H1 (cell line): ENCODE measurements around the gene LRRTM4. TPM values are rescaled to one million over a fixed set of nuclear protein-coding genes. Genes with fewer than 3 reads are reported as not detected.

Source experiments
- CTCF ChIA-PET: fragments of 300-600 bp; sonication (Branson Sonifier 250); formaldehyde crosslinking; loops from one replicate; lab custom pipeline; 2021; ENCODE audit not compliant: partially characterized antibody; lab: Charles Lee
- POLR2A ChIA-PET: fragments of 300-600 bp; sonication (Branson Sonifier 250); formaldehyde crosslinking; loops from one replicate; lab custom pipeline; 2021; ENCODE audit warnings: inconsistent platforms; ENCODE audit not compliant: partially characterized antibody; lab: Charles Lee
- DNase-seq, 2 experiments: peaks; one replicate each; pipeline versions ENCODE4 v3.0.0 to v3.0.0-alpha.2; 2010 to 2022; ENCODE audit warnings: low spot score in 2 of 2, low read depth in 1 of 2, mixed read lengths in 1 of 2
- FAIRE-seq: peaks from 2 replicates; lab custom pipeline; 2011; peaks lifted over from hg19 to GRCh38; lab: Jason Lieb, UNC
- H2AFZ ChIP-seq: 2 replicates; pipeline ENCODE4 v1.8.1; 2012; ENCODE audit warnings: low read length, inconsistent platforms
- H2AK5ac ChIP-seq: 2 replicates; pipeline ENCODE4 v1.6.1; 2013; ENCODE audit warnings: low read depth, low read length
- H2BK120ac ChIP-seq: replicated peaks from 2 replicates; pipeline ENCODE3; 2013; ENCODE audit warnings: low read depth, low read length, inconsistent platforms
- H2BK12ac ChIP-seq: 2 replicates; pipeline ENCODE4 v1.6.1; 2013; ENCODE audit warnings: low read depth, low read length
- H2BK15ac ChIP-seq: 2 replicates; pipeline ENCODE4 v1.6.1; 2013; ENCODE audit warnings: low read length
- H2BK20ac ChIP-seq: 2 replicates; pipeline ENCODE4 v1.6.1; 2013; ENCODE audit warnings: low read length
- H2BK5ac ChIP-seq: 2 replicates; pipeline ENCODE4 v1.6.1; 2013; ENCODE audit warnings: low read depth, low read length
- H3K14ac ChIP-seq: 2 replicates; pipeline ENCODE4 v1.6.1; 2013; ENCODE audit warnings: inconsistent platforms; ENCODE audit not compliant: insufficient read length
- H3K18ac ChIP-seq: 2 replicates; pipeline ENCODE4 v1.6.1; 2013; ENCODE audit warnings: low read length; ENCODE audit errors: extremely low read depth
- H3K23ac ChIP-seq: 2 replicates; pipeline ENCODE4 v1.6.1; 2013; ENCODE audit warnings: inconsistent platforms; ENCODE audit not compliant: insufficient read length
- H3K23me2 ChIP-seq: 2 replicates; pipeline ENCODE4 v1.6.1; 2013; ENCODE audit warnings: low read depth, low read length
- H3K27ac ChIP-seq: 2 replicates; pipeline ENCODE4 v1.6.1; 2011; ENCODE audit warnings: low read depth, low read length, inconsistent platforms
- H3K27me3 ChIP-seq, 4 experiments: replicated peaks in 1 of 4; 1 replicate in 1 of 4; 2 replicates in 3 of 4; pipeline versions ENCODE4 v1.6.1 to v1.8.1; 2011 to 2013; ENCODE audit warnings: low read length in 3 of 4, mild to moderate bottlenecking in 3 of 4, inconsistent platforms in 2 of 4, mixed read lengths in 2 of 4, moderate library complexity in 1 of 4; ENCODE audit not compliant: control insufficient read depth in 3 of 4, insufficient read depth in 3 of 4; ENCODE audit errors: extremely low read depth in 1 of 4
- H3K36me3 ChIP-seq, 4 experiments: 2 replicates each; pipeline versions ENCODE4 v1.6.1 to v1.8.1; 2011 to 2013; ENCODE audit warnings: mild to moderate bottlenecking in 4 of 4, low read length in 3 of 4, moderate library complexity in 2 of 4, control low read depth in 1 of 4, inconsistent platforms in 1 of 4; ENCODE audit not compliant: insufficient read depth in 4 of 4, control insufficient read depth in 2 of 4
- H3K4ac ChIP-seq: replicated peaks from 2 replicates; pipeline ENCODE3; 2013; ENCODE audit warnings: low read length, low read depth, mixed read lengths, inconsistent platforms; ENCODE audit not compliant: insufficient read length
- H3K4me1 ChIP-seq, 4 experiments: replicated peaks in 1 of 4; 1 replicate in 1 of 4; 2 replicates in 3 of 4; pipeline versions ENCODE4 v1.6.1 to v1.8.1; 2011 to 2013; ENCODE audit warnings: low read length in 3 of 4, inconsistent platforms in 2 of 4, mixed read lengths in 1 of 4; ENCODE audit not compliant: insufficient read depth in 4 of 4, control insufficient read depth in 3 of 4
- H3K4me2 ChIP-seq, 2 experiments: 2 replicates each; pipeline versions ENCODE4 v1.6.1 to v1.8.1; 2011 to 2013; ENCODE audit warnings: low read depth in 2 of 2, low read length in 2 of 2, control low read depth in 1 of 2, inconsistent platforms in 1 of 2, mild to moderate bottlenecking in 1 of 2; ENCODE audit not compliant: insufficient read depth in 1 of 2
- H3K4me3 ChIP-seq, 4 experiments: fragments of 200-600, 300-600 bp in 1 of 4; sonication (generic), shearing (Covaris generic), sonication (Bioruptor Twin) in 1 of 4; 2 replicates each; pipeline versions ENCODE4 v1.5.1 to v1.8.1; 2011 to 2016; ENCODE audit warnings: low read length in 4 of 4, low read depth in 3 of 4, control low read depth in 2 of 4, inconsistent platforms in 2 of 4, mild to moderate bottlenecking in 2 of 4, mixed read lengths in 1 of 4, moderate library complexity in 1 of 4; ENCODE audit not compliant: insufficient read depth in 2 of 4; ENCODE audit errors: extremely low read depth in 1 of 4
- H3K56ac ChIP-seq: replicated peaks from 2 replicates; pipeline ENCODE3; 2013; ENCODE audit warnings: low read depth, mild to moderate bottlenecking, mixed read lengths, low read length, inconsistent platforms; ENCODE audit not compliant: insufficient read length
- H3K79me1 ChIP-seq: 2 replicates; pipeline ENCODE4 v1.6.1; 2013; ENCODE audit warnings: low read depth, low read length, control low read depth
- H3K79me2 ChIP-seq, 2 experiments: 2 replicates each; pipeline versions ENCODE4 v1.6.1 to v1.8.1; 2012 to 2013; ENCODE audit warnings: low read length in 2 of 2, mild to moderate bottlenecking in 2 of 2, inconsistent platforms in 1 of 2; ENCODE audit not compliant: insufficient read depth in 2 of 2, control insufficient read depth in 1 of 2
- H3K9ac ChIP-seq, 4 experiments: replicated peaks in 1 of 4; 1 replicate in 1 of 4; 2 replicates in 3 of 4; pipeline versions ENCODE4 v1.6.1 to v1.8.1; 2011 to 2013; ENCODE audit warnings: low read depth in 3 of 4, low read length in 3 of 4, control low read depth in 2 of 4, mild to moderate bottlenecking in 2 of 4, moderate library complexity in 2 of 4, inconsistent platforms in 1 of 4; ENCODE audit errors: extremely low read depth in 1 of 4
- H3K9me3 ChIP-seq, 2 experiments: 2 replicates each; pipeline versions ENCODE4 v1.6.1 to v1.8.1; 2012 to 2013; ENCODE audit warnings: mild to moderate bottlenecking in 2 of 2, moderate library complexity in 2 of 2, control low read depth in 1 of 2, inconsistent platforms in 1 of 2, low read depth in 1 of 2, low read length in 1 of 2, mixed read lengths in 1 of 2; ENCODE audit not compliant: insufficient read depth in 2 of 2
- H4K20me1 ChIP-seq, 2 experiments: replicated peaks in 1 of 2; 2 replicates each; pipeline versions ENCODE3 to v1.8.1; 2011 to 2013; ENCODE audit warnings: inconsistent platforms in 2 of 2, low read length in 2 of 2, mild to moderate bottlenecking in 1 of 2; ENCODE audit not compliant: insufficient read depth in 2 of 2, control insufficient read depth in 1 of 2
- H4K5ac ChIP-seq: 2 replicates; pipeline ENCODE4 v1.6.1; 2013; ENCODE audit warnings: low read length, low read depth, mixed read lengths, inconsistent platforms; ENCODE audit not compliant: insufficient read length
- H4K8ac ChIP-seq: 2 replicates; pipeline ENCODE4 v1.8.0; 2013; ENCODE audit warnings: mild to moderate bottlenecking, moderate library complexity, low read length, inconsistent platforms; ENCODE audit not compliant: insufficient read depth; ENCODE audit errors: extremely low read depth
- H4K91ac ChIP-seq: replicated peaks from 2 replicates; pipeline ENCODE3; 2013; ENCODE audit warnings: low read length, mixed read lengths, inconsistent platforms; ENCODE audit not compliant: insufficient read length
- ASH2L ChIP-seq: fragments of 200-600, 300-600 bp; sonication (generic); IDR thresholded peaks from one replicate; pipeline ENCODE4 v1.7.1; 2017; ENCODE audit warnings: low read length
- CBX5 ChIP-seq: fragments of 300-800, 300-1000 bp; sonication (generic); IDR thresholded peaks from 2 replicates; pipeline ENCODE4 v1.7.1; 2016; ENCODE audit warnings: antibody characterized with exemption, low read length, low read depth
- CTBP2 ChIP-seq: IDR thresholded peaks from 2 replicates; pipeline ENCODE4 v1.7.0; 2011; ENCODE audit warnings: borderline replicate concordance, mild to moderate bottlenecking, moderate library complexity, mixed read lengths, low read length; ENCODE audit not compliant: insufficient read depth, insufficient read length
- E2F6 ChIP-seq: IDR thresholded peaks from 2 replicates; pipeline ENCODE4 v1.6.1; 2012; ENCODE audit warnings: inconsistent platforms
- EP300 ChIP-seq, 2 experiments: IDR thresholded peaks; 1 replicate in 1 of 2; 2 replicates in 1 of 2; pipeline ENCODE4 v1.6.1; 2011 to 2012; ENCODE audit warnings: low read depth in 2 of 2, low read length in 2 of 2, mild to moderate bottlenecking in 2 of 2, borderline replicate concordance in 1 of 2, inconsistent platforms in 1 of 2, moderate library complexity in 1 of 2
- MAFK ChIP-seq: IDR thresholded peaks from 2 replicates; pipeline ENCODE4 v1.6.1; 2012; ENCODE audit warnings: low read depth, mild to moderate bottlenecking, improper control_type of control experiment, low read length
- POU5F1 ChIP-seq: IDR thresholded peaks from 2 replicates; pipeline ENCODE4 v1.6.1; 2011; ENCODE audit warnings: low read depth, mild to moderate bottlenecking, low read length, moderate library complexity
- RBBP5 ChIP-seq: IDR thresholded peaks from 2 replicates; pipeline ENCODE4 v1.7.1; 2012; ENCODE audit warnings: low read depth, mild to moderate bottlenecking, inconsistent platforms, low read length, moderate library complexity, borderline replicate concordance
- RXRA ChIP-seq: IDR thresholded peaks from 2 replicates; pipeline ENCODE4 v1.6.1; 2011; ENCODE audit warnings: low read depth, mild to moderate bottlenecking, low read length, moderate library complexity; ENCODE audit not compliant: insufficient read depth
- SIN3A ChIP-seq, 2 experiments: IDR thresholded peaks in 1 of 2; conservative IDR thresholded peaks in 1 of 2; 2 replicates each; pipeline ENCODE4 v1.6.1; 2011 to 2012; ENCODE audit warnings: low read length in 2 of 2, improper control_type of control experiment in 1 of 2, low read depth in 1 of 2, mild to moderate bottlenecking in 1 of 2
- SRF ChIP-seq: IDR thresholded peaks from 2 replicates; pipeline ENCODE4 v1.6.1; 2011; ENCODE audit warnings: mild to moderate bottlenecking, low read depth, low read length, moderate library complexity
- TAF7 ChIP-seq: optimal IDR thresholded peaks from 2 replicates; pipeline ENCODE3; 2011; ENCODE audit warnings: low read depth, mild to moderate bottlenecking, inconsistent platforms, low read length, moderate library complexity, borderline replicate concordance
- TEAD4 ChIP-seq: IDR thresholded peaks from 2 replicates; pipeline ENCODE4 v1.6.1; 2012; ENCODE audit warnings: low read depth, low read length, inconsistent platforms, mixed read lengths
- WGBS, 2 experiments: shearing (Covaris generic) in 1 of 2; methylation state at CpG; one replicate each; pipeline versions ENCODE4 v1.1.6 to v1.1.7; 2013 to 2015; ENCODE audit warnings: low lambda C conversion rate in 2 of 2, mixed read lengths in 2 of 2, inconsistent platforms in 1 of 2, low coverage in 1 of 2, missing lambda C conversion rate in 1 of 2; ENCODE audit not compliant: insufficient replicate concordance in 2 of 2, insufficient coverage in 1 of 2, insufficient read length in 1 of 2; ENCODE audit errors: extremely low coverage in 1 of 2, missing lambda C conversion rate in 1 of 2; 5-methylcytosine and 5-hydroxymethylcytosine counted together
- polyA plus RNA-seq, 7 experiments: library from polyadenylated mRNA; depleted of rRNA in 3 of 7; stranded (reverse) in 5 of 7; unstranded in 2 of 7; fragments of >200 nt in 5 of 7; fragments of 200-250 nt in 2 of 7; gene quantifications; 1 replicate in 5 of 7; 2 replicates in 1 of 7; 4 replicates in 1 of 7; pipeline versions ENCODE4 v1.2.1 to v1.2.3, GENCODE V29; 2011 to 2013; ENCODE audit warnings: missing spikeins in 2 of 7, mixed read lengths in 2 of 7
- total RNA-seq: library from RNA; stranded (reverse); fragmentation: NEBNext Ultra II Directional; extraction: Animal tissue kit (Norgen Biotek cat#: 25700); gene quantifications from 2 replicates; pipeline ENCODE4 v1.2.1, GENCODE V29; 2021

The LRRTM4 gene
- total and polyA plus RNA-seq, 2 of the 8 experiments (the other 6 are each of a cell fraction or from before 2014, with no cell fraction given) = 3.6 to 9.5 TPM

- Histone ChIP-seq H2AK5ac (no peak overlapping the region), H3K27me3 (no peaks in the 10 kb centered on the region), H3K36me3 (no peaks in the 10 kb centered on the region), H4K8ac (no peak overlapping the region), H3K4me1 (no peaks in the 10 kb centered on the region), H3K14ac (no peak overlapping the region), H4K20me1 (no peaks in the 10 kb centered on the region), H3K9ac (no peak overlapping the region), H3K4me3 (no peak overlapping the region), H3K4ac (no peak overlapping the region), H3K27ac (no peak overlapping the region), H2BK120ac (no peak overlapping the region), H2BK20ac (no peak overlapping the region), H2BK15ac (no peak overlapping the region), H3K4me2 (no peak overlapping the region), H2BK12ac (no peak overlapping the region), H2AFZ (no peak overlapping the region), H3K23me2 (no peaks in the 10 kb centered on the region), H3K79me1 (no peaks in the 10 kb centered on the region), H3K9me3 (peaks cover 0 to under 1% of the 10 kb centered on the region in 2 experiments; a peak in 1 of 4 replicates), H3K23ac (no peak overlapping the region), H2BK5ac (no peak overlapping the region), H3K18ac (no peak overlapping the region), H4K5ac (no peak overlapping the region), H3K79me2 (no peaks in the 10 kb centered on the region), H4K91ac (no peak overlapping the region), H3K56ac (no peak overlapping the region)
- ChIA-PET POLR2A (no interaction called here), CTCF (no interaction called here)
- no peak for FAIRE-seq
- 97% methylated on average over 3 of the region's 3 CpGs; no CpG with 5 or more reads in 1 of the 2 experiments for WGBS, 2 experiments
- DNase-seq = no peak
- TF ChIP-seq E2F6 = no peak
- no peak for TF ChIP-seq TAF7
- no peak for TF ChIP-seq POU5F1
- no peak for TF ChIP-seq SIN3A (conservative IDR thresholded peaks at IDR 0.05 in 1 of 2, IDR thresholded peaks at IDR 0.05 in 1 of 2; ENCODE audit: low read depth in 1 of 2, low read length in 2 of 2)
- no peak for TF ChIP-seq ASH2L
- no peak for TF ChIP-seq MAFK
- TF ChIP-seq EP300 (IDR thresholded peaks at IDR 0.05; ENCODE audit: borderline replicate concordance in 1 of 2, low read depth in 2 of 2, low read length in 2 of 2) = no peak
- TF ChIP-seq CTBP2 = no peak
- no peak for TF ChIP-seq CBX5
- TF ChIP-seq RBBP5 = no peak
- no peak for TF ChIP-seq TEAD4
- no peak for TF ChIP-seq RXRA
- TF ChIP-seq SRF = no peak
Measured at GRCh38 chr2:77028032-77028600, 494.1 kb downstream of the LRRTM4 start.
